Measurements from ENCODE around the gene TFAP2A.

GRCh38 chr6:10359581-10359980 is 55.3 kb downstream of the TFAP2A start:
- TF ChIP-seq TEAD4 (CRISPR knock-in tag; IDR thresholded peaks at IDR 0.05), result no peak
- no peak for TF ChIP-seq ZNF121 (CRISPR knock-in tag; IDR thresholded peaks at IDR 0.05)
- TF ChIP-seq CTCF (IDR thresholded peaks at IDR 0.05), result no peak

Measured in WTC11 (cell line).